H1 (cell line): ENCODE measurements around the gene ARMH4. TPM values are rescaled to one million over a fixed set of nuclear protein-coding genes. Genes with fewer than 3 reads are reported as not detected.
A peak's percentile ranks its signal among the peaks of the same experiment; 100 is the strongest.

ENCODE experiments used
- CTCF ChIA-PET: fragments of 300-600 bp; sonication (Branson Sonifier 250); formaldehyde crosslinking; loops from one replicate; lab custom pipeline; 2021; ENCODE audit not compliant: partially characterized antibody; lab: Charles Lee
- POLR2A ChIA-PET: fragments of 300-600 bp; sonication (Branson Sonifier 250); formaldehyde crosslinking; loops from one replicate; lab custom pipeline; 2021; ENCODE audit warnings: inconsistent platforms; ENCODE audit not compliant: partially characterized antibody; lab: Charles Lee
- DNase-seq, 2 experiments: peaks; one replicate each; pipeline versions ENCODE4 v3.0.0 to v3.0.0-alpha.2; 2010 to 2022; ENCODE audit warnings: low spot score in 2 of 2, low read depth in 1 of 2, mixed read lengths in 1 of 2
- FAIRE-seq: peaks from 2 replicates; lab custom pipeline; 2011; peaks lifted over from hg19 to GRCh38; lab: Jason Lieb, UNC
- H2AFZ ChIP-seq: 2 replicates; pipeline ENCODE4 v1.8.1; 2012; ENCODE audit warnings: low read length, inconsistent platforms
- H2AK5ac ChIP-seq: 2 replicates; pipeline ENCODE4 v1.6.1; 2013; ENCODE audit warnings: low read depth, low read length
- H2BK120ac ChIP-seq: replicated peaks from 2 replicates; pipeline ENCODE3; 2013; ENCODE audit warnings: low read depth, low read length, inconsistent platforms
- H2BK12ac ChIP-seq: 2 replicates; pipeline ENCODE4 v1.6.1; 2013; ENCODE audit warnings: low read depth, low read length
- H2BK15ac ChIP-seq: 2 replicates; pipeline ENCODE4 v1.6.1; 2013; ENCODE audit warnings: low read length
- H2BK20ac ChIP-seq: 2 replicates; pipeline ENCODE4 v1.6.1; 2013; ENCODE audit warnings: low read length
- H2BK5ac ChIP-seq: 2 replicates; pipeline ENCODE4 v1.6.1; 2013; ENCODE audit warnings: low read depth, low read length
- H3K14ac ChIP-seq: 2 replicates; pipeline ENCODE4 v1.6.1; 2013; ENCODE audit warnings: inconsistent platforms; ENCODE audit not compliant: insufficient read length
- H3K18ac ChIP-seq: 2 replicates; pipeline ENCODE4 v1.6.1; 2013; ENCODE audit warnings: low read length; ENCODE audit errors: extremely low read depth
- H3K23ac ChIP-seq: 2 replicates; pipeline ENCODE4 v1.6.1; 2013; ENCODE audit warnings: inconsistent platforms; ENCODE audit not compliant: insufficient read length
- H3K23me2 ChIP-seq: 2 replicates; pipeline ENCODE4 v1.6.1; 2013; ENCODE audit warnings: low read depth, low read length
- H3K27ac ChIP-seq: 2 replicates; pipeline ENCODE4 v1.6.1; 2011; ENCODE audit warnings: low read depth, low read length, inconsistent platforms
- H3K27me3 ChIP-seq, 4 experiments: replicated peaks in 1 of 4; 1 replicate in 1 of 4; 2 replicates in 3 of 4; pipeline versions ENCODE4 v1.6.1 to v1.8.1; 2011 to 2013; ENCODE audit warnings: low read length in 3 of 4, mild to moderate bottlenecking in 3 of 4, inconsistent platforms in 2 of 4, mixed read lengths in 2 of 4, moderate library complexity in 1 of 4; ENCODE audit not compliant: control insufficient read depth in 3 of 4, insufficient read depth in 3 of 4; ENCODE audit errors: extremely low read depth in 1 of 4
- H3K36me3 ChIP-seq, 4 experiments: 2 replicates each; pipeline versions ENCODE4 v1.6.1 to v1.8.1; 2011 to 2013; ENCODE audit warnings: mild to moderate bottlenecking in 4 of 4, low read length in 3 of 4, moderate library complexity in 2 of 4, control low read depth in 1 of 4, inconsistent platforms in 1 of 4; ENCODE audit not compliant: insufficient read depth in 4 of 4, control insufficient read depth in 2 of 4
- H3K4ac ChIP-seq: replicated peaks from 2 replicates; pipeline ENCODE3; 2013; ENCODE audit warnings: low read length, low read depth, mixed read lengths, inconsistent platforms; ENCODE audit not compliant: insufficient read length
- H3K4me1 ChIP-seq, 4 experiments: replicated peaks in 1 of 4; 1 replicate in 1 of 4; 2 replicates in 3 of 4; pipeline versions ENCODE4 v1.6.1 to v1.8.1; 2011 to 2013; ENCODE audit warnings: low read length in 3 of 4, inconsistent platforms in 2 of 4, mixed read lengths in 1 of 4; ENCODE audit not compliant: insufficient read depth in 4 of 4, control insufficient read depth in 3 of 4
- H3K4me2 ChIP-seq, 2 experiments: 2 replicates each; pipeline versions ENCODE4 v1.6.1 to v1.8.1; 2011 to 2013; ENCODE audit warnings: low read depth in 2 of 2, low read length in 2 of 2, control low read depth in 1 of 2, inconsistent platforms in 1 of 2, mild to moderate bottlenecking in 1 of 2; ENCODE audit not compliant: insufficient read depth in 1 of 2
- H3K4me3 ChIP-seq, 4 experiments: fragments of 200-600, 300-600 bp in 1 of 4; sonication (generic), shearing (Covaris generic), sonication (Bioruptor Twin) in 1 of 4; 2 replicates each; pipeline versions ENCODE4 v1.5.1 to v1.8.1; 2011 to 2016; ENCODE audit warnings: low read length in 4 of 4, low read depth in 3 of 4, control low read depth in 2 of 4, inconsistent platforms in 2 of 4, mild to moderate bottlenecking in 2 of 4, mixed read lengths in 1 of 4, moderate library complexity in 1 of 4; ENCODE audit not compliant: insufficient read depth in 2 of 4; ENCODE audit errors: extremely low read depth in 1 of 4
- H3K56ac ChIP-seq: replicated peaks from 2 replicates; pipeline ENCODE3; 2013; ENCODE audit warnings: low read depth, mild to moderate bottlenecking, mixed read lengths, low read length, inconsistent platforms; ENCODE audit not compliant: insufficient read length
- H3K79me1 ChIP-seq: 2 replicates; pipeline ENCODE4 v1.6.1; 2013; ENCODE audit warnings: low read depth, low read length, control low read depth
- H3K79me2 ChIP-seq, 2 experiments: 2 replicates each; pipeline versions ENCODE4 v1.6.1 to v1.8.1; 2012 to 2013; ENCODE audit warnings: low read length in 2 of 2, mild to moderate bottlenecking in 2 of 2, inconsistent platforms in 1 of 2; ENCODE audit not compliant: insufficient read depth in 2 of 2, control insufficient read depth in 1 of 2
- H3K9ac ChIP-seq, 4 experiments: replicated peaks in 1 of 4; 1 replicate in 1 of 4; 2 replicates in 3 of 4; pipeline versions ENCODE4 v1.6.1 to v1.8.1; 2011 to 2013; ENCODE audit warnings: low read depth in 3 of 4, low read length in 3 of 4, control low read depth in 2 of 4, mild to moderate bottlenecking in 2 of 4, moderate library complexity in 2 of 4, inconsistent platforms in 1 of 4; ENCODE audit errors: extremely low read depth in 1 of 4
- H3K9me3 ChIP-seq, 2 experiments: 2 replicates each; pipeline versions ENCODE4 v1.6.1 to v1.8.1; 2012 to 2013; ENCODE audit warnings: mild to moderate bottlenecking in 2 of 2, moderate library complexity in 2 of 2, control low read depth in 1 of 2, inconsistent platforms in 1 of 2, low read depth in 1 of 2, low read length in 1 of 2, mixed read lengths in 1 of 2; ENCODE audit not compliant: insufficient read depth in 2 of 2
- H4K20me1 ChIP-seq, 2 experiments: replicated peaks in 1 of 2; 2 replicates each; pipeline versions ENCODE3 to v1.8.1; 2011 to 2013; ENCODE audit warnings: inconsistent platforms in 2 of 2, low read length in 2 of 2, mild to moderate bottlenecking in 1 of 2; ENCODE audit not compliant: insufficient read depth in 2 of 2, control insufficient read depth in 1 of 2
- H4K5ac ChIP-seq: 2 replicates; pipeline ENCODE4 v1.6.1; 2013; ENCODE audit warnings: low read length, low read depth, mixed read lengths, inconsistent platforms; ENCODE audit not compliant: insufficient read length
- H4K8ac ChIP-seq: 2 replicates; pipeline ENCODE4 v1.8.0; 2013; ENCODE audit warnings: mild to moderate bottlenecking, moderate library complexity, low read length, inconsistent platforms; ENCODE audit not compliant: insufficient read depth; ENCODE audit errors: extremely low read depth
- H4K91ac ChIP-seq: replicated peaks from 2 replicates; pipeline ENCODE3; 2013; ENCODE audit warnings: low read length, mixed read lengths, inconsistent platforms; ENCODE audit not compliant: insufficient read length
- EGR1 ChIP-seq: IDR thresholded peaks from 2 replicates; pipeline ENCODE4 v1.6.1; 2011; ENCODE audit warnings: low read depth, low read length, borderline replicate concordance
- GTF2F1 ChIP-seq: IDR thresholded peaks from 2 replicates; pipeline ENCODE4 v1.6.1; 2012; ENCODE audit warnings: low read depth, low read length, improper control_type of control experiment, borderline replicate concordance
- JUN ChIP-seq: IDR thresholded peaks from 2 replicates; pipeline ENCODE4 v1.6.1; 2011; ENCODE audit warnings: low read depth, mild to moderate bottlenecking, improper control_type of control experiment, low read length
- JUND ChIP-seq: IDR thresholded peaks from 2 replicates; pipeline ENCODE4 v1.6.1; 2011; ENCODE audit warnings: mild to moderate bottlenecking, improper control_type of control experiment, low read length
- KDM5A ChIP-seq: fragments of 200-600 bp; IDR thresholded peaks from 2 replicates; pipeline ENCODE4 v1.7.1; 2012; ENCODE audit warnings: mild to moderate bottlenecking, low read length, inconsistent platforms, mixed read lengths
- SP2 ChIP-seq: IDR thresholded peaks from 2 replicates; pipeline ENCODE4 v1.6.1; 2012; ENCODE audit warnings: mild to moderate bottlenecking, low read length, inconsistent platforms
- SUZ12 ChIP-seq: fragments of 200-600 bp; sonication (generic); IDR thresholded peaks from 2 replicates; pipeline ENCODE4 v1.6.1; 2012; ENCODE audit warnings: mild to moderate bottlenecking, inconsistent platforms, low read length, moderate library complexity, mixed read lengths
- TAF1 ChIP-seq: IDR thresholded peaks from 2 replicates; pipeline ENCODE4 v1.6.1; 2011; ENCODE audit warnings: mild to moderate bottlenecking, low read depth, low read length
- WGBS, 2 experiments: shearing (Covaris generic) in 1 of 2; methylation state at CpG; one replicate each; pipeline versions ENCODE4 v1.1.6 to v1.1.7; 2013 to 2015; ENCODE audit warnings: low lambda C conversion rate in 2 of 2, mixed read lengths in 2 of 2, inconsistent platforms in 1 of 2, low coverage in 1 of 2, missing lambda C conversion rate in 1 of 2; ENCODE audit not compliant: insufficient replicate concordance in 2 of 2, insufficient coverage in 1 of 2, insufficient read length in 1 of 2; ENCODE audit errors: extremely low coverage in 1 of 2, missing lambda C conversion rate in 1 of 2; 5-methylcytosine and 5-hydroxymethylcytosine counted together
- polyA plus RNA-seq, 7 experiments: library from polyadenylated mRNA; depleted of rRNA in 3 of 7; stranded (reverse) in 5 of 7; unstranded in 2 of 7; fragments of >200 nt in 5 of 7; fragments of 200-250 nt in 2 of 7; gene quantifications; 1 replicate in 5 of 7; 2 replicates in 1 of 7; 4 replicates in 1 of 7; pipeline versions ENCODE4 v1.2.1 to v1.2.3, GENCODE V29; 2011 to 2013; ENCODE audit warnings: missing spikeins in 2 of 7, mixed read lengths in 2 of 7
- total RNA-seq: library from RNA; stranded (reverse); fragmentation: NEBNext Ultra II Directional; extraction: Animal tissue kit (Norgen Biotek cat#: 25700); gene quantifications from 2 replicates; pipeline ENCODE4 v1.2.1, GENCODE V29; 2021

Gene ARMH4
- total and polyA plus RNA-seq, 2 of the 8 experiments (the other 6 are each of a cell fraction or from before 2014, with no cell fraction given): 7.1 to 25.4 TPM

GRCh38 chr14:58089612-58090011 is 62.4 kb downstream of the ARMH4 start:
- no peak overlapping the region for H3K4me3 ChIP-seq
- H2BK15ac ChIP-seq: no peak overlapping the region
- ChIA-PET CTCF (interaction anchor here (1.2 to 2.1 kb wide), 3 partner anchors 17 to 563 kb away, joined by 3 to 7 read pairs (median 6); no protein-coding TSS in a partner anchor), POLR2A (no interaction called here)
- H3K79me1 ChIP-seq: no peaks in the 10 kb centered on the region
- no peak overlapping the region for H3K56ac ChIP-seq
- no peak overlapping the region for H2BK20ac ChIP-seq
- no peak overlapping the region for H2AFZ ChIP-seq
- no peak overlapping the region for H2BK5ac ChIP-seq
- H3K23ac ChIP-seq: no peak overlapping the region
- no peaks in the 10 kb centered on the region for H4K20me1 ChIP-seq
- no peaks in the 10 kb centered on the region for H3K36me3 ChIP-seq
- no peak overlapping the region for H4K91ac ChIP-seq
- no peaks in the 10 kb centered on the region for H3K23me2 ChIP-seq
- no peak overlapping the region for H2BK12ac ChIP-seq
- H4K5ac ChIP-seq: no peak overlapping the region
- H3K9ac ChIP-seq: peak overlapping the region in 1 of 4 experiments; percentile 61; a peak in 1 of 7 replicates
- DNase-seq: no peak
- no peak overlapping the region for H3K4me2 ChIP-seq
- H3K9me3 ChIP-seq: no peaks in the 10 kb centered on the region
- H3K14ac ChIP-seq: no peak overlapping the region
- H4K8ac ChIP-seq: no peak overlapping the region
- no peak overlapping the region for H3K27ac ChIP-seq
- H2BK120ac ChIP-seq: no peak overlapping the region
- 90% methylated on average over 3 of the region's 3 CpGs; no CpG with 5 or more reads in 1 of the 2 experiments for WGBS, 2 experiments
- H3K4me1 ChIP-seq: no peaks in the 10 kb centered on the region
- H2AK5ac ChIP-seq: no peak overlapping the region
- H3K4ac ChIP-seq: no peak overlapping the region
- H3K27me3 ChIP-seq: no peaks in the 10 kb centered on the region
- H3K79me2 ChIP-seq: no peaks in the 10 kb centered on the region
- H3K18ac ChIP-seq: no peak overlapping the region
- FAIRE-seq: no peak
- TF ChIP-seq KDM5A (no peak), GTF2F1 (no peak), JUN (no peak), SUZ12 (no peak), JUND (no peak), TAF1 (no peak), EGR1 (no peak), SP2 (no peak)
